Peyer's patch (tissue), 4 donors: ENCODE results near the gene SGK2. TPM values are rescaled to one million over a fixed set of nuclear protein-coding genes. Genes with fewer than 3 reads are reported as not detected.
A peak's percentile ranks its signal among the peaks of the same experiment; 100 is the strongest.
"Not testable (repeated sequence)": the region's sequence is repeated elsewhere in the genome, so short reads cannot be mapped to it uniquely, and the experiment has no call there.

Experiments used
- DNase-seq, 3 donors: peaks; one replicate each; pipeline ENCODE4 v3.0.0-alpha.2; 2017 to 2019
- H3K27ac ChIP-seq, 4 donors: fragments of 200-600 bp; sonication (generic); one replicate each; pipeline ENCODE4 v1.5.1; 2016 to 2019
- H3K27me3 ChIP-seq, 2 donors: fragments of 200-600 bp; sonication (generic); one replicate each; pipeline ENCODE4 v1.5.1; 2019
- H3K36me3 ChIP-seq, 3 donors: fragments of 200-600 bp; sonication (generic); one replicate each; pipeline ENCODE4 v1.5.1; 2016 to 2019
- H3K4me1 ChIP-seq, 4 donors: fragments of 200-600 bp; sonication (generic); one replicate each; pipeline ENCODE4 v1.5.1; 2016 to 2019
- H3K4me3 ChIP-seq, 4 donors: fragments of 200-600 bp; sonication (generic); 1 replicate in 3 of 4; 2 replicates in 1 of 4; pipeline ENCODE4 v1.5.1; 2016 to 2019; ENCODE audit warnings: mild to moderate bottlenecking in 1 of 4
- H3K9me3 ChIP-seq, 4 donors: fragments of 200-600 bp; sonication (generic); one replicate each; pipeline ENCODE4 v1.5.1; 2016 to 2019; ENCODE audit warnings: mild to moderate bottlenecking in 1 of 4
- CTCF ChIP-seq, 6 experiments: fragments of 450-650 bp in 4 of 6; fragments of 200-600 bp in 2 of 6; sonication (generic) in 1 of 6; IDR thresholded peaks; one replicate each; pipeline ENCODE4 v1.5.1; 2017 to 2019; ENCODE audit warnings: antibody characterized with exemption in 6 of 6, mild to moderate bottlenecking in 3 of 6, moderate library complexity in 1 of 6
- POLR2A ChIP-seq, 2 donors: fragments of 450-650 bp; IDR thresholded peaks; one replicate each; pipeline ENCODE4 v1.5.1; 2017; ENCODE audit warnings: antibody characterized with exemption in 2 of 2, mild to moderate bottlenecking in 2 of 2, moderate library complexity in 2 of 2
- total RNA-seq, 4 donors: library from RNA; depleted of rRNA; stranded (reverse); fragments of >200 nt; gene quantifications; one replicate each; pipeline ENCODE4 v1.1.0, GENCODE V29; 2016

SGK2 gene
- total RNA-seq, 4 donors from 2014 or later = 64.4 to 160 (median 115) TPM

- H3K27ac ChIP-seq = peak overlapping the region; percentile 72 to 82 (median 79)
- TF ChIP-seq CTCF (IDR thresholded peaks at IDR 0.05) = no peak
- TF ChIP-seq POLR2A (IDR thresholded peaks at IDR 0.05) = no peak
- peaks cover 0 to 13% (median 3%) of the 10 kb centered on the region in 4 donors for H3K4me1 ChIP-seq
- peak overlapping the region; percentile 54 to 90 (median 79) for H3K4me3 ChIP-seq
- no peaks in the 10 kb centered on the region for H3K9me3 ChIP-seq
- DNase-seq = peak in 1 of 3 donors; percentile 29
- no peaks in the 10 kb centered on the region for H3K27me3 ChIP-seq
- H3K36me3 ChIP-seq = peaks cover 0 to 8% (median 0%) of the 10 kb centered on the region in 3 donors
Observed at GRCh38 chr20:43590036-43590391, 31.2 kb downstream of the SGK2 start.

- H3K36me3 ChIP-seq = peaks cover 0 to 12% (median 0%) of the 10 kb centered on the region in 3 donors
- no peaks in the 10 kb centered on the region for H3K27me3 ChIP-seq
- peaks cover 0 to 13% (median 3%) of the 10 kb centered on the region in 4 donors for H3K4me1 ChIP-seq
- DNase-seq = peak; percentile 87 to 96 (median 94)
- peak within 1 kb of the TSS; percentile 54 to 90 (median 79) for H3K4me3 ChIP-seq
- H3K9me3 ChIP-seq = no peaks in the 10 kb centered on the region
- H3K27ac ChIP-seq = peak within 1 kb of the TSS; percentile 72 to 82 (median 79)
- peak in 3 of 6 experiments; percentile 11 to 24 (median 14) for TF ChIP-seq CTCF (IDR thresholded peaks at IDR 0.05)
- TF ChIP-seq POLR2A (IDR thresholded peaks at IDR 0.05) = peak; percentile 40 to 44
Observed at GRCh38 chr20:43590392-43591303, 31.8 kb downstream of the SGK2 start, which contains the start of gene IFT52. Gene IFT52, plus strand, starts transcription at chr20:43590937. Its CDS starts 3,762 bp downstream, at chr20:43594699.

- not testable (repeated sequence) for H3K4me3 ChIP-seq, H3K4me1 ChIP-seq, H3K9me3 ChIP-seq, DNase-seq, H3K27me3 ChIP-seq, H3K27ac ChIP-seq
- H3K36me3 ChIP-seq = peaks cover 0 to 49% (median 0%) of the 10 kb centered on the region in 3 donors
Observed at GRCh38 chr20:43601960-43602359, 43.1 kb downstream of the SGK2 start.

- Histone ChIP-seq H3K9me3 (no peaks in the 10 kb centered on the region), H3K27me3 (no peaks in the 10 kb centered on the region), H3K36me3 (peaks cover 0 to 37% (median 0%) of the 10 kb centered on the region in 3 donors), H3K4me1 (no peaks in the 10 kb centered on the region), H3K4me3 (no peak overlapping the region), H3K27ac (no peak overlapping the region)
- TF ChIP-seq POLR2A (IDR thresholded peaks at IDR 0.05) (no peak), CTCF (IDR thresholded peaks at IDR 0.05) (no peak)
- no peak for DNase-seq
Observed at GRCh38 chr20:43603124-43603523, 44.3 kb downstream of the SGK2 start.

- TF ChIP-seq CTCF (IDR thresholded peaks at IDR 0.05) = no peak
- TF ChIP-seq POLR2A (IDR thresholded peaks at IDR 0.05) = no peak
- DNase-seq = no peak
Observed at GRCh38 chr20:43605715-43606114, 46.9 kb downstream of the SGK2 start.

GRCh38 chr20:43607278-43607677, 48.5 kb downstream of the SGK2 start:
- not testable (repeated sequence) for H3K4me1 ChIP-seq, DNase-seq, H3K4me3 ChIP-seq, H3K9me3 ChIP-seq, H3K27ac ChIP-seq, H3K27me3 ChIP-seq
- H3K36me3 ChIP-seq = peaks cover 0 to 23% (median 0%) of the 10 kb centered on the region in 3 donors

More at GRCh38 chr20:43605715-43606114, 46.9 kb downstream of the SGK2 start:
- no peaks in the 10 kb centered on the region for H3K27me3 ChIP-seq
- no peaks in the 10 kb centered on the region for H3K9me3 ChIP-seq
- H3K27ac ChIP-seq = no peak overlapping the region
- H3K4me3 ChIP-seq = no peak overlapping the region
- peaks cover 0 to 23% (median 0%) of the 10 kb centered on the region in 3 donors for H3K36me3 ChIP-seq
- no peaks in the 10 kb centered on the region for H3K4me1 ChIP-seq
